Activated CD8-positive, alpha-beta memory T cell treated with anti-CD3 and anti-CD28 coated beads for 4 hours (primary cell): ENCODE data around the gene EFTUD2.
"Not testable (repeated sequence)": the region's sequence is repeated elsewhere in the genome, so short reads cannot be mapped to it uniquely, and the experiment has no call there.

Experiments
- DNase-seq, 2 donors: peaks; one replicate each; pipeline ENCODE4 v3.0.0-alpha.2; 2020; ENCODE audit warnings: low read depth in 2 of 2

EFTUD2 gene

GRCh38 chr17:44808656-44809388 lies 90.4 kb downstream of the EFTUD2 start:
- DNase-seq: not testable (repeated sequence)

- no peak for DNase-seq
Observed at GRCh38 chr17:44808156-44808555, 91.1 kb downstream of the EFTUD2 start.

- no peak for DNase-seq
Observed at GRCh38 chr17:44807817-44808155, 91.5 kb downstream of the EFTUD2 start.

GRCh38 chr17:44807093-44807816 lies 92.0 kb downstream of the EFTUD2 start:
- no peak for DNase-seq

- no peak for DNase-seq
Observed at GRCh38 chr17:44804302-44805089, 94.7 kb downstream of the EFTUD2 start.

- no peak for DNase-seq
Observed at GRCh38 chr17:44801880-44802279, 97.4 kb downstream of the EFTUD2 start.
